Upper lobe of left lung (tissue), 4 donors: ENCODE data around the gene LTBP1.

Experiments
- EP300 ChIP-seq, 4 donors: sonication (generic); formaldehyde crosslinking; IDR thresholded peaks; one replicate each; pipeline ENCODE4 v1.5.1; 2017; ENCODE audit warnings: antibody characterized with exemption in 4 of 4, control low read depth in 2 of 4
- TF ChIP-seq, protein P1 (sequence below), 6 experiments: fragments of 450-650 bp in 4 of 6; fragments of 200-600 bp in 2 of 6; sonication (generic) in 2 of 6; IDR thresholded peaks; one replicate each; pipeline ENCODE4 v1.5.1; 2016 to 2019; ENCODE audit warnings: antibody characterized with exemption in 6 of 6

DNA sequence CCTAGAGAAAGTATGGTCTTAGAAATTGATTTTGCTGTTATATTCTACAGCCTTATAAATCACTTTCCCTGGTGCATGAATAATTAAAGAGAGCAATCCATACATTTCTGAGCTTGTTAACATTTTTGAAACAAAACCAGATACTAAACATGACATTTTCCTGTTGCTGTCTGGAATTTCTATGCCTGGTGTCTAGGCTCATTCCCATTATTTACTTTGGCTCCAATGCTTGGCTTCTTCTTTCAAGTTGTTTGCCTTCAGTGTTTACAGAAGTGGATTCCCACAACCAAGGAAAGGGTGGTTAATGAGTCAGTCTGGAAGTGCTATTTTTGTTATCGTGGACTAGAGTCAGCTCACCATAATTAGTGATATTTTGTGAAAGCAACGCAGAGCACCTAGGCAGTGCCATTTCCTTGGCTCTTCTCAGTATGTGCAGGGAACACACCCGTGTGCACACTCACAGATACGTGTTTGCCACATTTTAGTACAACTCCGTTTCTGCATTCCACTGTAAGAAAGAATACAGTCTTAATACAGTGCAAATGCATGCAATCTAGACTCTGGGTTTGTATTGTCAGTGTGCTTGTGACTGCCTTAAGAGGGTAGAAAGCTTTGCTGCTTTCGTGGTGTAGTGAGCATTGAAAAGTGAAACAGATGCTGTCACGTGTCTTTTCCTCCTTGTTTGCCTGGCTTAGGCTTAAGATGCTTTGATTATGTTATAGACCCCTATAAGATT, 344.7 kb downstream of the LTBP1 start:
- TF ChIP-seq EP300 (IDR thresholded peaks at IDR 0.05): no peak
- TF ChIP-seq, protein P1, sequence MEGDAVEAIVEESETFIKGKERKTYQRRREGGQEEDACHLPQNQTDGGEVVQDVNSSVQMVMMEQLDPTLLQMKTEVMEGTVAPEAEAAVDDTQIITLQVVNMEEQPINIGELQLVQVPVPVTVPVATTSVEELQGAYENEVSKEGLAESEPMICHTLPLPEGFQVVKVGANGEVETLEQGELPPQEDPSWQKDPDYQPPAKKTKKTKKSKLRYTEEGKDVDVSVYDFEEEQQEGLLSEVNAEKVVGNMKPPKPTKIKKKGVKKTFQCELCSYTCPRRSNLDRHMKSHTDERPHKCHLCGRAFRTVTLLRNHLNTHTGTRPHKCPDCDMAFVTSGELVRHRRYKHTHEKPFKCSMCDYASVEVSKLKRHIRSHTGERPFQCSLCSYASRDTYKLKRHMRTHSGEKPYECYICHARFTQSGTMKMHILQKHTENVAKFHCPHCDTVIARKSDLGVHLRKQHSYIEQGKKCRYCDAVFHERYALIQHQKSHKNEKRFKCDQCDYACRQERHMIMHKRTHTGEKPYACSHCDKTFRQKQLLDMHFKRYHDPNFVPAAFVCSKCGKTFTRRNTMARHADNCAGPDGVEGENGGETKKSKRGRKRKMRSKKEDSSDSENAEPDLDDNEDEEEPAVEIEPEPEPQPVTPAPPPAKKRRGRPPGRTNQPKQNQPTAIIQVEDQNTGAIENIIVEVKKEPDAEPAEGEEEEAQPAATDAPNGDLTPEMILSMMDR (IDR thresholded peaks at IDR 0.05): no peak
